HEK293T (cell line): Measurements from ENCODE around the gene PTPN13.

Experiments
- FOXA1 ChIP-seq: fragments of 450-650 bp; IDR thresholded peaks from 2 replicates; pipeline ENCODE4 v1.6.1; 2016; ENCODE audit warnings: mild to moderate bottlenecking
- FOXK2 ChIP-seq: fragments of 450-650 bp; IDR thresholded peaks from 2 replicates; pipeline ENCODE4 v1.6.1; 2016; ENCODE audit warnings: mild to moderate bottlenecking
- L3MBTL2 ChIP-seq: fragments of 450-650 bp; conservative IDR thresholded peaks from 2 replicates; pipeline ENCODE4 v1.6.1; 2016; ENCODE audit warnings: mild to moderate bottlenecking
- LEF1 ChIP-seq: fragments of 450-650 bp; IDR thresholded peaks from 2 replicates; pipeline ENCODE4 v1.6.1; 2017; ENCODE audit warnings: mild to moderate bottlenecking, borderline replicate concordance
- SP1 ChIP-seq: fragments of 450-650 bp; IDR thresholded peaks from 2 replicates; pipeline ENCODE4 v1.6.1; 2017

GRCh38 chr4:86683167-86683566, 89.1 kb downstream of the PTPN13 start:
- TF ChIP-seq L3MBTL2 (no peak), FOXK2 (no peak), FOXA1 (no peak), LEF1 (no peak), SP1 (no peak)
